HUES64 (cell line): ENCODE data around the gene PTX3. TPM values are rescaled to one million over a fixed set of nuclear protein-coding genes. Genes with fewer than 3 reads are reported as not detected.
A peak's percentile ranks its signal among the peaks of the same experiment; 100 is the strongest.

Experiments
- H3K27ac ChIP-seq: 2 replicates; pipeline ENCODE4 v1.7.0; 2013; ENCODE audit warnings: low read depth, low read length, inconsistent platforms
- H3K27me3 ChIP-seq: 2 replicates; pipeline ENCODE4 v1.6.1; 2013; ENCODE audit warnings: mild to moderate bottlenecking, low read length; ENCODE audit not compliant: insufficient read depth
- H3K36me3 ChIP-seq: 2 replicates; pipeline ENCODE4 v1.6.1; 2013; ENCODE audit warnings: mild to moderate bottlenecking, low read length; ENCODE audit not compliant: insufficient read depth
- H3K4me1 ChIP-seq: 2 replicates; pipeline ENCODE4 v1.6.1; 2013; ENCODE audit warnings: mild to moderate bottlenecking, low read length, moderate library complexity; ENCODE audit not compliant: insufficient read depth
- H3K4me3 ChIP-seq: 2 replicates; pipeline ENCODE4 v1.5.1; 2013; ENCODE audit warnings: mild to moderate bottlenecking, low read length, moderate library complexity
- H3K9ac ChIP-seq: 2 replicates; pipeline ENCODE4 v1.6.1; 2013; ENCODE audit warnings: mild to moderate bottlenecking, low read depth, low read length
- H3K9me3 ChIP-seq: 2 replicates; pipeline ENCODE4 v1.6.1; 2013; ENCODE audit warnings: low read depth, low read length; ENCODE audit not compliant: insufficient read depth
- WGBS: fragments of 150-250, 120-280 bp; methylation state at CpG from one replicate; pipeline ENCODE4 v1.1.7; 2013; ENCODE audit warnings: missing lambda C conversion rate; 5-methylcytosine and 5-hydroxymethylcytosine counted together
- polyA plus RNA-seq, 2 experiments: library from polyadenylated mRNA; stranded (reverse); fragments of 50-300 nt; gene quantifications; one replicate each; pipeline ENCODE4 v1.2.3, GENCODE V29; 2013

Gene PTX3
- 10.8 TPM for polyA plus RNA-seq (2013, experiment 1 of 2)
- polyA plus RNA-seq (2013, experiment 2 of 2), result 22.3 TPM

- peak within 1 kb of the TSS; percentile 79 for H3K4me3 ChIP-seq
- peaks cover 4% of the 10 kb centered on the region; the same call in 1 of the 2 replicates for H3K4me1 ChIP-seq
- H3K27me3 ChIP-seq, result peaks cover 28% of the 10 kb centered on the region
- WGBS, result 11% methylated on average over 15 of the region's 15 CpGs
- H3K36me3 ChIP-seq, result no peaks in the 10 kb centered on the region
- H3K9me3 ChIP-seq, result no peaks in the 10 kb centered on the region
- H3K9ac ChIP-seq, result peak within 1 kb of the TSS; percentile 72
- H3K27ac ChIP-seq, result no peak within 1 kb of the TSS; the same call in 1 of the 2 replicates
Measured at GRCh38 chr3:157436583-157437291, at the start of gene PTX3. TSS of gene PTX3 (plus strand) at chr3:157436850. CDS start at chr3:157436934, 84 bp downstream.

GRCh38 chr3:157387708-157388435, 48.8 kb upstream of the PTX3 start:
- Histone ChIP-seq H3K4me3 (no peak overlapping the region), H3K27ac (no peak overlapping the region), H3K9me3 (no peaks in the 10 kb centered on the region), H3K36me3 (no peaks in the 10 kb centered on the region), H3K4me1 (peaks cover 7% of the 10 kb centered on the region; the same call in 1 of the 2 replicates), H3K27me3 (no peaks in the 10 kb centered on the region), H3K9ac (no peak overlapping the region)
- 33% methylated on average over 3 of the region's 3 CpGs for WGBS

DNA sequence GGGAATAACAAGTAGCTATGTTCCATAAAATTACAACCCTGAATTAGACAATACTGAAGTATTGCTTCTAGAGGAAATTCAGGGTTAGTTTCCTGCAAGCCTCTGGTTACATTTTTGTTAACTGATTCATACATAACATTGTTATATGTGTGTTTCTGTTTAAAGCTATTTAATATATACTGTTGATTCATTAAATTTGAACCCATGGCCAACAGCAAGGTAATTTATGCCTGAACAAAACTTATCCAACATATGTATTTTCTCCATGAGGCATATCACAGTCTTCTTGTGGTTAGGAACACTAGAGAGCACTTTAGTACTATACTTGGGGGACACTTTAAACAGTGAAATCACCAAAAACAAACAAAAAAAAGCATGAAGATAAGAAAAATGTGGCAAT, 47.7 kb upstream of the PTX3 start:
- no peaks in the 10 kb centered on the region for H3K36me3 ChIP-seq
- no peaks in the 10 kb centered on the region for H3K27me3 ChIP-seq
- no peak overlapping the region for H3K9ac ChIP-seq
- H3K9me3 ChIP-seq, result no peaks in the 10 kb centered on the region
- H3K4me3 ChIP-seq, result no peak overlapping the region
- peaks cover 7% of the 10 kb centered on the region; the same call in 1 of the 2 replicates for H3K4me1 ChIP-seq
- no peak overlapping the region for H3K27ac ChIP-seq

DNA sequence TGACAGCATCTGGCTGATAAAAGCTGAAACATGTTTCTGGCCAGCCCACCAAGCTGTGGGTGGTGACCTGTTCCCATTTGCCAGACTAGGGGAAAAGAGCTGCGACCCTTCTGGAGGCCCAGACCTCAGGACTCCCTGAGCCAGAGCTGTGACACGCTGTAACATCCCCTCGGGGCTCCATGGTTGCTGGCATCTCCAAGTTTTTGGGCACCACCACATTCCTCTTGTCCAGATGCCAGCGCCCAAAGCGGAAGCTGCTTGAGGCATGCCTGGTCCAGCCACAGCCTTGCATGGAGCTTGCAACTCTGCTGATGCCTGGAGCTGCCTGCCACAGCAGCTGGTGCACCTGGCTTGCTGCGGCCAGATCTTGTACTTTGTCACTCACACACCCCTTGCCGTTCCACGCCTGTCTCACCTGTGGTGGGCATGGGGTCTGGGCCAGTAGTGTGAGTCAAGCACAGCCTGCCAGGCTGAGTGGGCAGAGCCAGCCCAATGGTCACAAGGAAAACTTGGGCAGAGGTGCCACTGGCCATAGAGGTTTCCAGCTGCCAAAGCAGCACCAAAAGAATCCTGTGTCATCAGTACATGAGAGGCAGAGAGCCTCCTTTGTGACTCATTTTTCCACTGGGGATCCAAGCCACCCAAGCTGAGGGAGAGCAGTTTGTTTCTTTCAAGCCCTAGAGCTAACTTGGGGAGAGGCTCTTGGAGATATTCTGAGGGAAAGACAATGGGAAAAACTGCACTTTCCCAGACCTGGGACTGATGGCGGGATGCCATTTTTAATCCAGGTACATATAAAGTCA, 45.7 kb upstream of the PTX3 start:
- Histone ChIP-seq H3K27ac (no peak overlapping the region), H3K27me3 (no peaks in the 10 kb centered on the region), H3K36me3 (no peaks in the 10 kb centered on the region), H3K4me3 (no peak overlapping the region), H3K4me1 (no peaks in the 10 kb centered on the region), H3K9ac (no peak overlapping the region), H3K9me3 (no peaks in the 10 kb centered on the region)
- 89% methylated on average over 9 of the region's 9 CpGs for WGBS

DNA sequence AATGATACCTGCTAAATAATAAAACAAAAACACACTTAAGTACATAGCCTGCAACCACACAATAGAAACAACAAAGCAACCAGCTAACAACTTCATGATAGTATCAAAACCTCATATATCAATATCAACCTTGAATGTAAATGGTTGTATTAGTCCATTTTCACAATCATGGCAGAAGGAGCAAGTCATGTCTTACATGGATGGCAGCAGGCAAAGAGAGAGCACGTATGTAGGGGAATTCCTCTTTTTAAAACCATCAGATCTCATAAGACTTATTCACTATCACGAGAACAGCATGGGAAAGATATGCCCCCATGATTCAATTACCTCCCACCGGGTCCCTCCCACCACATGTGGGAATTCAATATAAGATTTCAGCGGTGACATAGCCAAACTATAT, 44.5 kb upstream of the PTX3 start:
- H3K27ac ChIP-seq, result no peak overlapping the region
- WGBS, result 98% methylated on average over 4 of the region's 4 CpGs
- H3K27me3 ChIP-seq, result no peaks in the 10 kb centered on the region
- H3K4me1 ChIP-seq, result no peaks in the 10 kb centered on the region
- no peaks in the 10 kb centered on the region for H3K9me3 ChIP-seq
- H3K36me3 ChIP-seq, result no peaks in the 10 kb centered on the region
- H3K4me3 ChIP-seq, result no peak overlapping the region
- no peak overlapping the region for H3K9ac ChIP-seq

GRCh38 chr3:157393113-157393512, 43.5 kb upstream of the PTX3 start:
- Histone ChIP-seq H3K4me3 (no peak overlapping the region), H3K9me3 (no peaks in the 10 kb centered on the region), H3K9ac (no peak overlapping the region), H3K36me3 (no peaks in the 10 kb centered on the region), H3K4me1 (no peaks in the 10 kb centered on the region), H3K27me3 (no peaks in the 10 kb centered on the region), H3K27ac (no peak overlapping the region)

GRCh38 chr3:157394411-157394810, 42.2 kb upstream of the PTX3 start:
- 90% methylated on average over 1 of the region's 1 CpG for WGBS
- no peak overlapping the region for H3K27ac ChIP-seq
- H3K4me3 ChIP-seq, result no peak overlapping the region
- H3K36me3 ChIP-seq, result no peaks in the 10 kb centered on the region
- no peaks in the 10 kb centered on the region for H3K27me3 ChIP-seq
- no peaks in the 10 kb centered on the region for H3K9me3 ChIP-seq
- no peak overlapping the region for H3K9ac ChIP-seq
- no peaks in the 10 kb centered on the region for H3K4me1 ChIP-seq

DNA sequence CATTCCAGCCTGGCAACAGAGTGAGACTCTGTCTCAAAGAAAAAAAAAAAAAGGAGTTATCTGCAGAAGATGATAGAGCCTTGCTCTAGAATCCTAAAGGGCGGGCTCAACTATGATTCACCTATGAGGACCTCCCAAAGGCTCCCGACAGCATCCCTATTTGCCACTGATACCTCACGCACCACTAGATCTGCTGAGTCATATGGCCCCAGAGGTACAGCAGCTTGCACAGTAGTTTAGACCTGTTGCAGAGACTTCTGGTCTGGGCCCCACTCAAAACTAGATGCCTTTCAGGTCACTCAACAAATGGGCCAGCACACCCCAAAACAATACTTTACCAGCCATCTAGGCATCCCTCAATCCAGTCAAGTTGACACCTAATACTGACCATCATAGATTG, 38.1 kb upstream of the PTX3 start:
- Histone ChIP-seq H3K36me3 (no peaks in the 10 kb centered on the region), H3K27me3 (no peaks in the 10 kb centered on the region), H3K9me3 (no peaks in the 10 kb centered on the region), H3K27ac (no peak overlapping the region), H3K4me1 (no peaks in the 10 kb centered on the region), H3K4me3 (no peak overlapping the region), H3K9ac (no peak overlapping the region)
- WGBS, result 98% methylated on average over 3 of the region's 3 CpGs

- no peaks in the 10 kb centered on the region for H3K9me3 ChIP-seq
- H3K27ac ChIP-seq, result no peak overlapping the region
- 0% methylated on average over 1 of the region's 1 CpG for WGBS
- no peak overlapping the region for H3K4me3 ChIP-seq
- H3K27me3 ChIP-seq, result no peaks in the 10 kb centered on the region
- H3K36me3 ChIP-seq, result no peaks in the 10 kb centered on the region
- H3K9ac ChIP-seq, result no peak overlapping the region
- peaks cover 6% of the 10 kb centered on the region; the same call in 1 of the 2 replicates for H3K4me1 ChIP-seq
Measured at GRCh38 chr3:157404381-157404780, 32.3 kb upstream of the PTX3 start.

DNA sequence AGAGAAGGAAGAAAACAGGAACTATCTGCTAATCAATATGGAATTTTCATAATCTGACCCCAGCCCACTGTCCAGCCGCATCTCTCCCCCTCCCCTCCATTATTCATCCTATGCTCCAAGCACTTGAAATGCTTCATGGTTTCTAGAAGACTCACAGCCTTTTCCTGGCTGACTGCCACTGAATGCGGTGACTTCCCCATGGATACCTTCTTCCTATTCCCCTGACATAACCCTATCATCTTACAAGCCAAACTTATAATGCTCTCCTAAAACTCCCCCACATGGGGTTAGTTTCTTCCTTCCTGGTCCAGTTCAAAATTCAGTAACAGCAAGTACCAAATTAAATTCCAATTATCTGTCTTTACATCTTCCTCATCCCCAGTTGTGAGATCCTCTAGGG, 31.2 kb upstream of the PTX3 start:
- Histone ChIP-seq H3K36me3 (no peaks in the 10 kb centered on the region), H3K4me3 (no peak overlapping the region), H3K27me3 (no peaks in the 10 kb centered on the region), H3K9ac (no peak overlapping the region), H3K9me3 (no peaks in the 10 kb centered on the region), H3K4me1 (peaks cover 6% of the 10 kb centered on the region; the same call in 1 of the 2 replicates), H3K27ac (no peak overlapping the region)
- WGBS, result 93% methylated on average over 2 of the region's 2 CpGs

GRCh38 chr3:157406394-157406793, 30.3 kb upstream of the PTX3 start:
- no peak overlapping the region for H3K27ac ChIP-seq
- no peak overlapping the region for H3K4me3 ChIP-seq
- H3K9me3 ChIP-seq, result no peaks in the 10 kb centered on the region
- H3K27me3 ChIP-seq, result no peaks in the 10 kb centered on the region
- no peak overlapping the region for H3K9ac ChIP-seq
- no peaks in the 10 kb centered on the region for H3K36me3 ChIP-seq
- peaks cover 6% of the 10 kb centered on the region; the same call in 1 of the 2 replicates for H3K4me1 ChIP-seq
- WGBS, result 90% methylated on average over 5 of the region's 5 CpGs
